NCI-H187 treated with DMSO at 0.1 percent for 48 hours (cell line): ENCODE measurements around the gene R3HCC1L.

Source experiments
- DNase-seq: peaks from one replicate; lab custom pipeline; 2025; lab: John Stamatoyannopoulos, UW

R3HCC1L gene

DNA sequence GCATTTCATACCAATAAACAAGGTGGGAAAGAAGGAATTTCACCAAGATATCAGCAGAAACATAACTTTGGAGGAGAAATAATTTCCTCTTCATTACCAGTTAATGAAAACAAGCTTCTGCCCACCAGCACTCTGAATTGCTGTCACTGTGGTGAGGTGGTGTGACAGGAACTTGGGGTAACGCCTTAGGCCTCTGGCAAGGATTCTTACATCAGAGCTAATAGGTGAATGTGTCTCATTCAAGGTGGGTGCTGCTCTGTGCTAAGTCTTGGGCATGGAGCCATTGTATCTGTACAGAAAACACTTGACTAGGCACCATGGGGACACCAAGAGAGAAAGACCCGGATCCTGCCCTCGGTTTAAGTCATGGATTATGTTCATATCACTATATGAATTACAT, 141.9 kb downstream of the R3HCC1L start:
- no peak for DNase-seq

DNA sequence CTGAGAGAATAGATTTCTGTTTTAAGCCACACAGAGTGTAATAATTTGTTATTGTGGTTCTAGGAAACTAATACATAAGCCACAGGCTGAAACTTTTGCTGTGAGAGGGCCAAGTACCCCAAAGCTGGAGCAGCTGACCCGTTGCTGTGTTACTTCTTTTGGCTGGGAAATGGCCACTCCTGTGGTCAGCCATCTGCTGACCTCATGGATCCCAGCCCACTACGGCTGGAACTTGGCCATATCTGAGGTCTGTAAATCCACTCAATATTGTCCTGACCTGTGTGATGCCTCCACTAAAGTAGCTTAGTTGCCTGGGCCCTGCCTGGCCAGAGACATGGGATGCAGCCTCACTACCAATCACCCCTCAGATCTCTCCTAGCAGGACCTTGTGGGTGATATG, 151.0 kb downstream of the R3HCC1L start:
- DNase-seq: no peak

DNA sequence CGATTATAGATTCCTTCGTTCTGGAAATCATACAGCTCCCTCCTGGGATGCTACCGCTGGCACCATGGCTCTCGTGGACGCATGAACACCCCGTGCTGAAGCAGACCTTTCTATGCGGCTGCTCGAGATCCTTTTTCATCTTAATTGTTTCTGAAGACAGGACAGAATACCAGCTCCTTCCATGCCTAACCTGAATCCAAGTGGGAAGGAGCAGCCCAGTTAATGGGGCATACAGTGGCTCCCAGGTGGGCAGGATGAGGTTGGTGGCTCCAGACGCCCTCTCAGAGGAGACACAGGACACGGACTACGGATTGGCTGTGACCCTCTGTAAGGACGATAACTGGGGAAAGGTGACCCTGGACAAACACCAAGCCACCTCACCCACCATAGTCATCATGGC, 152.0 kb downstream of the R3HCC1L start:
- no peak for DNase-seq

DNA sequence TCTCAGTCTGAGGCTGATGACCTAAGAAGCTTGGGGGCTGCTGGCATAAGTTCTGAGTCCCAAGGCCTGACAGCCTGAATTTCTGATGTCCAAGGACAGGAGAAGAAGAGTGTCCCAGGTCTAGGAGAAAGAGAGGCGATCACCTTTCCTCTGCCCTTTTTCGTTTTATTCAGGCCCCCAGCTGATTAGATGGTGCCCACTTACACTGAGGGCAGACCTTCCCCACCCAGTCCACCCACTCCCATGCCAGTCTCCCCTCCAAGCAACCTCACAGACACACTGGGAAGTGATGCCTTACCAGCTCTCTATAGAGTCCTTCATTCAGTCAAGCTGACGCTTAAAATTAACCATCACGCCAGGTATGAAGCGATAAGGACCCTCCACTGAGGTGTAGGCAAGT, 152.9 kb downstream of the R3HCC1L start:
- DNase-seq: no peak

DNA sequence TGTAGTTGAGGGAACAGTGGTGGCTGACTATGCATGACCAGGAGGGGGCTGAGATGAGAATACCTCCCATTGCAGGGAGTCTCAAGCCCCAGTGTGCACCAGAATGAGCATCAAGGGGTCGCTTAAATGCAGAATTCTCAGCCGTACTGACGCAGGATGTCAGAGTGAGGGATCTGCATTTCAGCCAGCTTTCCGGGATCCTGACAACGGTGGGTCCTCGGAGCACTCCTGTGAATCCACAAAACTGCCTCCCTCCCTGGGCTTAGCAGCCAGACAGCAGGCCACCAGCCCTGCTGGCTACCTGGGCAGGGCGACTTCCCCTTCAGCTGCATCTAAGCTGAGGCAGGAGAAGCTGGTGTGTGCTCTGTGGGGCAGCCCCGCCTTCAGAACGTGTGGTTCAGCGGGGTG, 155.3 kb downstream of the R3HCC1L start:
- DNase-seq: no peak

DNA sequence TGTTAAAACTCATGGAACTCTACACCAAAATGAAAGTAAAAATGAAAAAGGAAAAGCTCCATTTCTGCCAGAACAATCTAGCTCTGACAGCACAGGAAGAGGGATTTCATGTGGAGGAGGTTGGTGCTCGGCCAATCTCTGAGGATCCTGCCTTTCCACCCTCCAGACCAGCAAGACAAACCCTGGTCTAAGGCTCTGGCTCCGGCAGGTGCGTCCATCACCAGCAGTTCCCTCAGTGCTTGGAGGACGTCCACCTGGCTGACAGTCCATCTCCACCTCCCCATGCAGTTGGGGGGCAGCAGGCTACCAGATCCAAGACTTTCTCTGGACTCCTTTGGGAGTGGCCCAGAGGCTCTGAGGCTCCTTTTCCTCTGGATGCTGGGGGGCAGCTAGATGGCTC, 158.5 kb downstream of the R3HCC1L start:
- DNase-seq: no peak

DNA sequence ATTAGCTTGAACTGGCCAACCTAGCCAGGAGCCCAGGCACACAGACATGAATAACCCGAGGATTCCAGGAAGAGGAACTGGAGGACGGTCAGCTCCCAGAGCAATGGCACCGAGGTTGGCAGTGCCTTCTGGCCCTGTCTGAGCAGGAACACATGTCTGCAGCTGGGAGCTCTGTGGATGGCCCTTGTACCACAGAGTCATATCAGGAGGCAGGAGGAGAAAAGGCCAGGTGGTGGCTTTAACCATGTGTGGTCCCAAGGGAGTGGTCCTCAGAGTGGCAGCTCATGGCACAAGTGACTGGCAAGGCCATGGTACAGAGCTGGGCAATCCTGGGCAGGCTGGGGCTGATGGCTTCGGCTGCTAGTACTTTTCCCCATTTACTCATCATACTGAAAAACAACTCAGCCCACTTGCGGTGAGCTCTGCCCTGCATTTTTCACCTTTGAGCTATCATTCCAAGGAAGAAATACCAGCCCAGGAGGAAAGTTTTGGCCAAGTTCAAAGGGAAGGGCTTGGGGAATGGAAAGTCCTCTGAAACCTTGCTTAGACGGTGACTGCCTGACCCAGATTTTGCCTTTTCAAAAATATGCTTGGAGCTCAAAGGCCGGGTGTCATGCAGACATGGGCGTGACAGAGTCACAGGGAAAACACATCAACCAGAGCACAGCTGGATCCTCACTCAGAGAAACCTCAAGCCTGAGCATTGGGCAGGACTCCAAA, 159.3 kb downstream of the R3HCC1L start:
- DNase-seq: no peak

DNA sequence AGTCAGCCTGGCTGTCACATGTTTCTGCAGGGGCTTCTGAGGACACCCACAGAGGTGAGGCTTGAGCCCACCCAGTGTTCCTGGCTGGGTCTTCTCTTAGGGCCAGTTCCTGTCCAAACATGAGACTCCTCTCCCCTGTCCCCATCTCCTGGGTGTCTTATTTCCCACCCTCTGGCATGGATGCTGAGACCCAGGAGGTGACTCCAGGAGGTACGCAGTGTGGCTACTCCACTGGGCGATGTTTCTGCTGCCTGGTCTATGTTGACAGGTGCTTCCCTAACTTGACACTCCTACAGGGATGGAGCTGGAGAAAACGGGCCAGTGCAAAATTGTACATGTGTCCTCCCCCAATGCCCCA, 159.8 kb downstream of the R3HCC1L start:
- no peak for DNase-seq
